GM12878 (cell line): ENCODE data around the gene PRKCQ. TPM values are rescaled to one million over a fixed set of nuclear protein-coding genes. Genes with fewer than 3 reads are reported as not detected.

Experiments
- ATAC-seq: fragments of 200-7000 bp; cut with Tn5 transposase; 3 replicates; pipeline ENCODE4 v1.9.1; 2020; ENCODE audit warnings: mild to moderate bottlenecking, moderate library complexity
- BruUV-seq: library from RNA; stranded (reverse); fragments of 400-500 nt; replicated peaks from 2 replicates; lab custom pipeline; 2021; lab: Mats Ljungman, UMichigan
- CTCF ChIA-PET: fragments of 300-600 bp; sonication (Branson Sonifier 250); formaldehyde crosslinking; extraction: SDS; loops from one replicate; lab custom pipeline; 2021; ENCODE audit warnings: inconsistent platforms; lab: Yijun Ruan, JAX
- POLR2A ChIA-PET: fragments of 350-600 bp; formaldehyde crosslinking; extraction: SDS; loops from one replicate; lab custom pipeline; 2021; ENCODE audit warnings: inconsistent platforms; lab: Charles Lee
- RAD21 ChIA-PET: fragments of 300-600 bp; sonication (Branson Sonifier 250); formaldehyde crosslinking; loops from one replicate; lab custom pipeline; 2023; ENCODE audit warnings: antibody characterized with exemption; ENCODE audit not compliant: unreplicated experiment; lab: Charles Lee
- SMC1A ChIA-PET: fragments of 300-600 bp; sonication (Branson Sonifier 250); formaldehyde crosslinking; loops from one replicate; lab custom pipeline; 2023; ENCODE audit not compliant: unreplicated experiment, uncharacterized antibody; lab: Charles Lee
- DNase-seq: peaks from one replicate; pipeline ENCODE4 v3.0.0-alpha.2; 2011; ENCODE audit warnings: low read depth, low spot score
- FAIRE-seq: peaks from 3 replicates; lab custom pipeline; 2011; peaks lifted over from hg19 to GRCh38; lab: Jason Lieb, UNC
- H2AFZ ChIP-seq: 2 replicates; pipeline ENCODE4 v1.6.0; 2011; ENCODE audit warnings: low read depth, low read length, control low read depth; ENCODE audit not compliant: control insufficient read depth
- H3K27ac ChIP-seq: 2 replicates; pipeline ENCODE4 v1.5.1; 2011; ENCODE audit warnings: control low read depth; ENCODE audit not compliant: control insufficient read depth, insufficient read depth
- H3K27me3 ChIP-seq, 2 experiments: replicated peaks in 1 of 2; 2 replicates each; pipeline versions ENCODE4 v1.6.0 to v1.6.1; 2011; ENCODE audit warnings: low read length in 1 of 2; ENCODE audit not compliant: control insufficient read depth in 2 of 2, insufficient read depth in 2 of 2
- H3K36me3 ChIP-seq, 2 experiments: 2 replicates each; pipeline ENCODE4 v1.5.1; 2011; ENCODE audit warnings: low read length in 1 of 2; ENCODE audit not compliant: control insufficient read depth in 2 of 2, insufficient read depth in 2 of 2
- H3K4me1 ChIP-seq: 2 replicates; pipeline ENCODE4 v1.6.1; 2011; ENCODE audit warnings: mild to moderate bottlenecking, low read length, moderate library complexity, mixed read lengths; ENCODE audit not compliant: control insufficient read depth, insufficient read depth
- H3K4me2 ChIP-seq: 2 replicates; pipeline ENCODE4 v1.6.0; 2011; ENCODE audit warnings: control low read depth; ENCODE audit not compliant: control insufficient read depth, insufficient read depth
- H3K4me3 ChIP-seq: fragments of 200-600 bp; sonication (generic); 2 replicates; pipeline ENCODE4 v1.5.1; 2016
- H3K79me2 ChIP-seq: 2 replicates; pipeline ENCODE4 v1.6.0; 2011; ENCODE audit warnings: low read length; ENCODE audit not compliant: control insufficient read depth, insufficient read depth
- H3K9ac ChIP-seq: 2 replicates; pipeline ENCODE4 v1.8.0; 2011; ENCODE audit warnings: low read length, control low read depth, mixed read lengths; ENCODE audit not compliant: control insufficient read depth, insufficient read depth
- H3K9me3 ChIP-seq: replicated peaks from 3 replicates; pipeline ENCODE4 v1.5.1; 2011; ENCODE audit warnings: mild to moderate bottlenecking, low read length; ENCODE audit not compliant: control insufficient read depth, insufficient read depth
- H4K20me1 ChIP-seq: 2 replicates; pipeline ENCODE4 v1.6.0; 2011; ENCODE audit not compliant: control insufficient read depth, insufficient read depth
- MTA2 ChIP-seq: fragments of 450-650 bp; IDR thresholded peaks from 2 replicates; pipeline ENCODE4 v1.6.1; 2016; ENCODE audit warnings: low read depth, mild to moderate bottlenecking, moderate library complexity
- NFXL1 ChIP-seq: fragments of 450-650 bp; IDR thresholded peaks from 2 replicates; pipeline ENCODE4 v1.6.1; 2017; ENCODE audit warnings: antibody characterized with exemption, mild to moderate bottlenecking, borderline replicate concordance
- WGBS: methylation state at CpG from one replicate; pipeline ENCODE4 v1.1.6; 2016; ENCODE audit warnings: low lambda C conversion rate; ENCODE audit not compliant: insufficient replicate concordance, insufficient coverage; ENCODE audit errors: missing lambda C conversion rate; 5-methylcytosine and 5-hydroxymethylcytosine counted together
- in situ Hi-C: fragments of 300-500 bp; cut with MboI; formaldehyde crosslinking; loops from 9 replicates; pipeline ENCODE4 v1.14.3; 2018; ENCODE audit warnings: mixed read lengths
- intact Hi-C: fragments of 100-400 bp; cut with micrococcal nuclease; formaldehyde crosslinking; loops from one replicate; pipeline ENCODE4 v1.14.2; 2022; ENCODE audit not compliant: unreplicated experiment
- polyA plus RNA-seq, 11 experiments: library from polyadenylated mRNA; depleted of rRNA in 4 of 11; unstranded in 6 of 11; stranded (reverse) in 5 of 11; fragments of >200 nt; fragmentation: Nextera tagmentation in 4 of 11; fragmentation: Illumina TruSeq in 1 of 11; extraction: Ambion mirVana in 4 of 11; extraction: Trizol in 1 of 11; gene quantifications; 1 replicate in 1 of 11; 2 replicates in 10 of 11; pipeline versions ENCODE4 v1.2.1 to v1.2.3, GENCODE V29; 2011 to 2016; ENCODE audit warnings: inconsistent platforms in 2 of 11, missing spikeins in 2 of 11, low read depth in 1 of 11
- total RNA-seq, 4 experiments: library from RNA; depleted of rRNA in 3 of 4; stranded (reverse); fragments of >200 nt in 3 of 4; fragmentation: Illumina TruSeq in 1 of 4; extraction: Trizol in 1 of 4; gene quantifications; 2 replicates each; pipeline versions ENCODE4 v1.2.1 to v1.2.3, GENCODE V29; 2013 to 2021
- TF ChIP-seq, protein P1 (sequence below): fragments of 450-650 bp; IDR thresholded peaks from 2 replicates; pipeline ENCODE4 v1.6.1; 2017; ENCODE audit warnings: mild to moderate bottlenecking, moderate library complexity

The PRKCQ gene
- total and polyA plus RNA-seq, 10 of the 15 experiments (the other 5 are each of a cell fraction or from before 2014, with no cell fraction given), result 0.26 to 8.9 (median 0.98) TPM

DNA sequence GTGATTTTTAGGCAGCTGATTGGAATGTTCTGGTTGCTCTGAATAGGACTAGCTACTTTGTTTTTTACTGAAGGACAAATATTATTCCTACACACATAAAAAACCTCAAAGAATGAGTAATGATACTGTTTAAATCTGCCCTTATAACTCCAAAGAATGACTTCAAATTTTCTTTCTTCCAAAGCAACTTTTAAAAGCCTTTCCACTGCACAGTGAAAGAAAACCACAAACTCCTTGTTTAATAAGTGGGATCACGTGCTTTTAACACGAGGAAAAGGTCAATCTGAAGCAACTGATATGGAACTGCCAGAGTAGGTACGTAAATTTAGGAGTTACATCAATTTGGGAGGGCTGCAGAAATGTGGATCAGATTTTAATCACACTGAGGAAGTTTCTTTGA is 8.0 kb upstream of the PRKCQ start:
- TF ChIP-seq, protein P1, sequence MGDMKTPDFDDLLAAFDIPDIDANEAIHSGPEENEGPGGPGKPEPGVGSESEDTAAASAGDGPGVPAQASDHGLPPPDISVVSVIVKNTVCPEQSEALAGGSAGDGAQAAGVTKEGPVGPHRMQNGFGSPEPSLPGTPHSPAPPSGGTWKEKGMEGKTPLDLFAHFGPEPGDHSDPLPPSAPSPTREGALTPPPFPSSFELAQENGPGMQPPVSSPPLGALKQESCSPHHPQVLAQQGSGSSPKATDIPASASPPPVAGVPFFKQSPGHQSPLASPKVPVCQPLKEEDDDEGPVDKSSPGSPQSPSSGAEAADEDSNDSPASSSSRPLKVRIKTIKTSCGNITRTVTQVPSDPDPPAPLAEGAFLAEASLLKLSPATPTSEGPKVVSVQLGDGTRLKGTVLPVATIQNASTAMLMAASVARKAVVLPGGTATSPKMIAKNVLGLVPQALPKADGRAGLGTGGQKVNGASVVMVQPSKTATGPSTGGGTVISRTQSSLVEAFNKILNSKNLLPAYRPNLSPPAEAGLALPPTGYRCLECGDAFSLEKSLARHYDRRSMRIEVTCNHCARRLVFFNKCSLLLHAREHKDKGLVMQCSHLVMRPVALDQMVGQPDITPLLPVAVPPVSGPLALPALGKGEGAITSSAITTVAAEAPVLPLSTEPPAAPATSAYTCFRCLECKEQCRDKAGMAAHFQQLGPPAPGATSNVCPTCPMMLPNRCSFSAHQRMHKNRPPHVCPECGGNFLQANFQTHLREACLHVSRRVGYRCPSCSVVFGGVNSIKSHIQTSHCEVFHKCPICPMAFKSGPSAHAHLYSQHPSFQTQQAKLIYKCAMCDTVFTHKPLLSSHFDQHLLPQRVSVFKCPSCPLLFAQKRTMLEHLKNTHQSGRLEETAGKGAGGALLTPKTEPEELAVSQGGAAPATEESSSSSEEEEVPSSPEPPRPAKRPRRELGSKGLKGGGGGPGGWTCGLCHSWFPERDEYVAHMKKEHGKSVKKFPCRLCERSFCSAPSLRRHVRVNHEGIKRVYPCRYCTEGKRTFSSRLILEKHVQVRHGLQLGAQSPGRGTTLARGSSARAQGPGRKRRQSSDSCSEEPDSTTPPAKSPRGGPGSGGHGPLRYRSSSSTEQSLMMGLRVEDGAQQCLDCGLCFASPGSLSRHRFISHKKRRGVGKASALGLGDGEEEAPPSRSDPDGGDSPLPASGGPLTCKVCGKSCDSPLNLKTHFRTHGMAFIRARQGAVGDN, result no peak
- TF ChIP-seq MTA2 (no peak), NFXL1 (no peak)
- no peaks in the 10 kb centered on the region for H4K20me1 ChIP-seq
- no peaks in the 10 kb centered on the region for H3K36me3 ChIP-seq
- RAD21 ChIA-PET, result no interaction called here
- no peaks in the 10 kb centered on the region for H3K4me1 ChIP-seq
- intact Hi-C loops (loop anchor here (10.0 kb wide), 1 partner anchor 143 kb away; no protein-coding TSS in a partner anchor), in situ Hi-C loops (no loop called here)
- WGBS, result 1% methylated on average over 3 of the region's 3 CpGs
- ATAC-seq, result no peak
- H3K27me3 ChIP-seq, result no peaks in the 10 kb centered on the region; a peak in 2 of 4 replicates
- DNase-seq, result no peak
- SMC1A ChIA-PET, result interaction anchor here (0.7 to 2.1 kb wide), 5 partner anchors 24 to 452 kb away, joined by 3 to 7 read pairs (median 3); no protein-coding TSS in a partner anchor
- CTCF ChIA-PET, result interaction anchor here (1.1 to 1.5 kb wide), 2 partner anchors 10 to 17 kb away, joined by 4 to 5 read pairs; no protein-coding TSS in a partner anchor
- H3K79me2 ChIP-seq, result no peaks in the 10 kb centered on the region
- H3K9ac ChIP-seq, result no peak overlapping the region
- POLR2A ChIA-PET, result interaction anchor here (0.6 kb wide), 1 partner anchor 531 kb away, joined by 3 read pairs; no protein-coding TSS in a partner anchor
- no peak overlapping the region for H3K27ac ChIP-seq
- H3K4me2 ChIP-seq, result no peak overlapping the region
- no TSS peak for BruUV-seq
- no peaks in the 10 kb centered on the region for H3K9me3 ChIP-seq
- no peak overlapping the region for H2AFZ ChIP-seq
- H3K4me3 ChIP-seq, result no peak overlapping the region
- no peak for FAIRE-seq
